Raji (cell line): Measurements from ENCODE around the gene NPHP3.

Experiments used
- POLR2A ChIP-seq: IDR thresholded peaks from 2 replicates; pipeline ENCODE4 v1.6.1; 2011; ENCODE audit warnings: low read depth, low read length, control low read depth; ENCODE audit not compliant: insufficient read depth

The NPHP3 gene, protein sequence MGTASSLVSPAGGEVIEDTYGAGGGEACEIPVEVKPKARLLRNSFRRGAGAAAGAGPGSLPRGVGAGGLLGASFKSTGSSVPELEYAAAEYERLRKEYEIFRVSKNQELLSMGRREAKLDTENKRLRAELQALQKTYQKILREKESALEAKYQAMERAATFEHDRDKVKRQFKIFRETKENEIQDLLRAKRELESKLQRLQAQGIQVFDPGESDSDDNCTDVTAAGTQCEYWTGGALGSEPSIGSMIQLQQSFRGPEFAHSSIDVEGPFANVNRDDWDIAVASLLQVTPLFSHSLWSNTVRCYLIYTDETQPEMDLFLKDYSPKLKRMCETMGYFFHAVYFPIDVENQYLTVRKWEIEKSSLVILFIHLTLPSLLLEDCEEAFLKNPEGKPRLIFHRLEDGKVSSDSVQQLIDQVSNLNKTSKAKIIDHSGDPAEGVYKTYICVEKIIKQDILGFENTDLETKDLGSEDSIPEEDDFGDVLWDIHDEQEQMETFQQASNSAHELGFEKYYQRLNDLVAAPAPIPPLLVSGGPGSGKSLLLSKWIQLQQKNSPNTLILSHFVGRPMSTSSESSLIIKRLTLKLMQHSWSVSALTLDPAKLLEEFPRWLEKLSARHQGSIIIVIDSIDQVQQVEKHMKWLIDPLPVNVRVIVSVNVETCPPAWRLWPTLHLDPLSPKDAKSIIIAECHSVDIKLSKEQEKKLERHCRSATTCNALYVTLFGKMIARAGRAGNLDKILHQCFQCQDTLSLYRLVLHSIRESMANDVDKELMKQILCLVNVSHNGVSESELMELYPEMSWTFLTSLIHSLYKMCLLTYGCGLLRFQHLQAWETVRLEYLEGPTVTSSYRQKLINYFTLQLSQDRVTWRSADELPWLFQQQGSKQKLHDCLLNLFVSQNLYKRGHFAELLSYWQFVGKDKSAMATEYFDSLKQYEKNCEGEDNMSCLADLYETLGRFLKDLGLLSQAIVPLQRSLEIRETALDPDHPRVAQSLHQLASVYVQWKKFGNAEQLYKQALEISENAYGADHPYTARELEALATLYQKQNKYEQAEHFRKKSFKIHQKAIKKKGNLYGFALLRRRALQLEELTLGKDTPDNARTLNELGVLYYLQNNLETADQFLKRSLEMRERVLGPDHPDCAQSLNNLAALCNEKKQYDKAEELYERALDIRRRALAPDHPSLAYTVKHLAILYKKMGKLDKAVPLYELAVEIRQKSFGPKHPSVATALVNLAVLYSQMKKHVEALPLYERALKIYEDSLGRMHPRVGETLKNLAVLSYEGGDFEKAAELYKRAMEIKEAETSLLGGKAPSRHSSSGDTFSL (N-terminal part only)

GRCh38 chr3:132722165-132723023 lies at the start of gene NPHP3:
TSS of gene NPHP3 (minus strand) at chr3:132722409. CDS start at chr3:132722355, 54 bp downstream.
- peak; percentile 71 for TF ChIP-seq POLR2A

GRCh38 chr3:132758740-132759139 lies 36.5 kb upstream of the NPHP3 start:
- TF ChIP-seq POLR2A: no peak

GRCh38 chr3:132756108-132756650 lies 34.0 kb upstream of the NPHP3 start:
- no peak for TF ChIP-seq POLR2A

DNA sequence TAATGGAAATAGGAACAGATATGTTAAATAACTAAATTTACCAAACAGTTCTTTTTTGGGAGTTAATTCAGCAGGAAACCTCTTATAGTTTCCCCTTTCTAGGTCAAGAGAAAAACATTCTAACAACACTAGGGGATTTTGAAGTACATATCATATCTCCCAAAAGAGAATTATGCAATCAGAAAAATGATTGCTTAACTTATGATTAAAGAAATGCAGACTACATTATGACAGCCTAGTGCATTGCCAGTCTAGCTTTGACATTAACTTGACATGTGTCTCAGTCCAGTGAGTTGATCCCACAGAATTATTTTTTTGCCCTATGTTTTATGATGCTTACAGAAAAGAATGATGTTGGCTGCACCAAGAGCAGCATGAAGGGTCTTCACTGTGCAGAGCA lies 31.7 kb upstream of the NPHP3 start:
- no peak for TF ChIP-seq POLR2A

GRCh38 chr3:132749786-132750185 lies 27.6 kb upstream of the NPHP3 start:
- no peak for TF ChIP-seq POLR2A

DNA sequence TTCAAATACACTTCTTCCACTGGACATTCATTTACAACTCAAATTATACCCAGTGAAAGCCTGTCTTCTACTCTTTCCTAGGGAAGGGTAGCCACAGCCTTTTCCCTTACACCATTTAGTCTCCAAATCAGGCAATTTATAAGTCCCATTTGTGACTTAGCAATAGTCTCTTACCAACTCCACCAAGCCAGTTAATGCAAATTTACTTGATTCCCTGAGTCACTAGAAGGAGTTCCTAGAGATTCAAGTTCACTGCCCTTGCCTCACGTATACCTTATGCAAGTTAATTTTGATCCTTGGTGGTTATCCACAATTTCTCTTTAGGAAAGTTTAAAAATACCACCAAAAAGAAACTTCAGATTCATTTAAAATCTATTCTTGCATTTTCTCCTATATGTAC lies 16.1 kb upstream of the NPHP3 start:
- TF ChIP-seq POLR2A: no peak

DNA sequence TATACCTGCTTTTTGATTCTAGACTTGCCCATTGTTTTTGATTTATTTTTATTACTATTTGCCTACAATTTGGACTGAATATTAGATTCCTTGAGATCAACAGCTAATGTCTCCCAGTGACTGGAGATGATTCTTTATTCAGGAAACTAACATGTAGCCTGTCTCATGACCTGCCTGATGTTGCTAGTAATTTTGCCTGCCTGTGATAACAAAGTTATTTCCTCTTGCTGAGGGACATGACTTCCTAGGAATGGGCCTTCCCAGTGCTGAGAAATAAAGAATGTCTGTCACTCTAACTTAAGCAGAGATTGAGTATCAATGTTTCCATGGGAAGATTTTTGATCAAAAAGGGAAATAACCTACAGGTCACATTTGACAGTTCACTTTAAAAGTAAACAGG lies 13.4 kb upstream of the NPHP3 start:
- no peak for TF ChIP-seq POLR2A

GRCh38 chr3:132730891-132731580 lies 8.8 kb upstream of the NPHP3 start:
- TF ChIP-seq POLR2A: no peak

DNA sequence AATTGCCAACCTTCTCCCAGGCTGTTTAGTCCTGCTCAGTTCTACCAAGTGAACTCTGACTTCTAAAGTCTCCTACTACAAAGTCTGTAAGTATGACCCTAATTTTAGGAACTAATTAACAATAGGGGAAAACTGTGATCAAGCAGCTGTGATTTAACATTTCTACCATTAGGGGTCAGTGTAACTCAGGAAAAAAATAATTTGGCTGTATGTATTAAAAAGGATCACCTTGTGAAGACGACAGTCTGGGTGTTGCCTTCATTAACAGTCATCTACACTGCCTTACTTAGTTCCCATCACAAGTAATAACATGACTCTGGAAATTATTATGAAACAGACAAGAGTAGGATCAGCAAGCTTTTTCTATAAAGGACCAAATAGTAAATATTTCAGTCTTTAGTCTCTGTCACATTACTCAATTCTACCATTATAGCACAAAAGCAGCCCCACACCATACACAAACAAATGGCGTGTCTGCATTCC lies 4.2 kb upstream of the NPHP3 start:
- no peak for TF ChIP-seq POLR2A

GRCh38 chr3:132723024-132723950 lies 1.1 kb upstream of the NPHP3 start:
- no peak; the same call in 1 of the 2 replicates for TF ChIP-seq POLR2A

DNA sequence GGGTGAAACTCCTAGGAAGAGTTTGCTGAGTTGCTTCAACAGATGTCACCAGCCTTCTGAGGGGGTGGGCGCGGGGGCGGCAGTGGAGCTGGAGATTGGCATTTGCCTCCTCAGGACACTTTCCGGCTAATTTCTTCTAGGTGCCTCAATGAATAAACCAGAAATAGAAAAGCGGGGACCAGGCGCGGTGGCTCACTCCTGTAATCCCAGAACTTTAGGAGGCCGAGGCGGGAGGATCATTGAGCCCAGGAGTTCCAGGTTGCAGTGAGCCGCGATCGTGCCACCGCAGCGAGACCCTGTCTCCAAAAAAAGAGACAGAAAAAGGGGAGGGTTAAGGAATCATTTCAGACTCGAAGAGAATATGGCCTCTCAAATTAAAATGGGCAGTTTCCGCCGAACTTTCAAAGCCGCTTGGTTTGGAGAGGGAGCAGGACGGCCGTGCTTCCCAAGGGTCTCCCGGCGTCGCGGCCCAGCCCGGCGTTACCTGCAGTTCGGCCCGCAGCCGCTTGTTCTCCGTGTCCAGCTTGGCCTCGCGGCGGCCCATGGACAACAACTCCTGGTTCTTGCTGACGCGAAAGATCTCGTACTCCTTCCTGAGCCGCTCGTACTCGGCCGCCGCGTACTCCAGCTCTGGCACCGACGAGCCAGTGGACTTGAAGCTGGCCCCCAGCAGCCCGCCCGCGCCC lies 587 bp downstream of the NPHP3 start:
- no peak for TF ChIP-seq POLR2A

DNA sequence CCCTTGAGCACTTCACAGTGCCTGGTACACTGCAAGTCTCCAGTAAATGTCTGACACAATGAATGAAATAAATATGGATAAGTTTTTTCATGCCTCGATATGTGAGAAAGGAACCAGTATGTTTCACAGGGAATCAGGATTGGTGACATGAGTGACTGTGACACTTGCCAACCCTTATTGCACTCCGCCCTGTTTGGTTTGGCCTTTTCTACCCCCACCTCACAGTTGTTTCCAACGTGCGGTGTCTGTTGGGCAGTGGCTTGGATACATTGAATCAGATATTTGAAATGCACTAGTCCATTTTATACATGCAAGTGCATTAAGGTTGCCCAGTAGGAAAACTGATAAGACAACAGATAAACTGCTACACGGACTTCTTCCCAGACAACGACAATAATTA lies 2.0 kb downstream of the NPHP3 start:
- TF ChIP-seq POLR2A: no peak

- no peak for TF ChIP-seq POLR2A
These were observed 5.8 kb downstream of the NPHP3 start for GRCh38 chr3:132716372-132716771.
